ENCODE data around the gene SARM1.
"Not testable (repeated sequence)": the region's sequence is repeated elsewhere in the genome, so short reads cannot be mapped to it uniquely, and the experiment has no call there.

SARM1 gene

GRCh38 chr17:28427371-28427770 lies 55.9 kb downstream of the SARM1 start:
- H3K4me3 ChIP-seq (ENCODE audit: low read depth, low read length), result no peak overlapping the region
- TF ChIP-seq POLR2A (IDR thresholded peaks at IDR 0.05; ENCODE audit: extremely low read depth, insufficient read length) (no peak), MYC (IDR thresholded peaks at IDR 0.05; ENCODE audit: low read depth, low read length) (no peak)
- TF ChIP-seq, protein P1, sequence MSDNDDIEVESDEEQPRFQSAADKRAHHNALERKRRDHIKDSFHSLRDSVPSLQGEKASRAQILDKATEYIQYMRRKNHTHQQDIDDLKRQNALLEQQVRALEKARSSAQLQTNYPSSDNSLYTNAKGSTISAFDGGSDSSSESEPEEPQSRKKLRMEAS (IDR thresholded peaks at IDR 0.05; ENCODE audit: low read depth, low read length), result no peak
- TF ChIP-seq, protein P2, sequence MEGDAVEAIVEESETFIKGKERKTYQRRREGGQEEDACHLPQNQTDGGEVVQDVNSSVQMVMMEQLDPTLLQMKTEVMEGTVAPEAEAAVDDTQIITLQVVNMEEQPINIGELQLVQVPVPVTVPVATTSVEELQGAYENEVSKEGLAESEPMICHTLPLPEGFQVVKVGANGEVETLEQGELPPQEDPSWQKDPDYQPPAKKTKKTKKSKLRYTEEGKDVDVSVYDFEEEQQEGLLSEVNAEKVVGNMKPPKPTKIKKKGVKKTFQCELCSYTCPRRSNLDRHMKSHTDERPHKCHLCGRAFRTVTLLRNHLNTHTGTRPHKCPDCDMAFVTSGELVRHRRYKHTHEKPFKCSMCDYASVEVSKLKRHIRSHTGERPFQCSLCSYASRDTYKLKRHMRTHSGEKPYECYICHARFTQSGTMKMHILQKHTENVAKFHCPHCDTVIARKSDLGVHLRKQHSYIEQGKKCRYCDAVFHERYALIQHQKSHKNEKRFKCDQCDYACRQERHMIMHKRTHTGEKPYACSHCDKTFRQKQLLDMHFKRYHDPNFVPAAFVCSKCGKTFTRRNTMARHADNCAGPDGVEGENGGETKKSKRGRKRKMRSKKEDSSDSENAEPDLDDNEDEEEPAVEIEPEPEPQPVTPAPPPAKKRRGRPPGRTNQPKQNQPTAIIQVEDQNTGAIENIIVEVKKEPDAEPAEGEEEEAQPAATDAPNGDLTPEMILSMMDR (IDR thresholded peaks at IDR 0.05; ENCODE audit: low read depth, low read length), result no peak
- no peak for DNase-seq (ENCODE audit: low read depth)

- not testable (repeated sequence) for H3K4me3 ChIP-seq (ENCODE audit: low read depth, low read length); DNase-seq (ENCODE audit: low read depth)
These were observed 56.5 kb downstream of the SARM1 start for GRCh38 chr17:28427982-28428381.

GRCh38 chr17:28433721-28434120 lies 62.2 kb downstream of the SARM1 start:
- DNase-seq (ENCODE audit: low read depth), result no peak
- no peak for TF ChIP-seq POLR2A (IDR thresholded peaks at IDR 0.05; ENCODE audit: extremely low read depth, insufficient read length)
- TF ChIP-seq, protein P1 (IDR thresholded peaks at IDR 0.05; ENCODE audit: low read depth, low read length), result no peak
- TF ChIP-seq MYC (IDR thresholded peaks at IDR 0.05; ENCODE audit: low read depth, low read length), result no peak
- TF ChIP-seq, protein P2 (IDR thresholded peaks at IDR 0.05; ENCODE audit: low read depth, low read length), result no peak
- H3K4me3 ChIP-seq (ENCODE audit: low read depth, low read length), result no peak overlapping the region

GRCh38 chr17:28434326-28434725 lies 62.8 kb downstream of the SARM1 start:
- not testable (repeated sequence) for DNase-seq (ENCODE audit: low read depth); H3K4me3 ChIP-seq (ENCODE audit: low read depth, low read length)

GRCh38 chr17:28443901-28444638 lies 72.6 kb downstream of the SARM1 start:
- no peak for DNase-seq (ENCODE audit: low read depth)
- TF ChIP-seq POLR2A (IDR thresholded peaks at IDR 0.05; ENCODE audit: extremely low read depth, insufficient read length), result no peak
- TF ChIP-seq, protein P1 (IDR thresholded peaks at IDR 0.05; ENCODE audit: low read depth, low read length), result no peak
- TF ChIP-seq MYC (IDR thresholded peaks at IDR 0.05; ENCODE audit: low read depth, low read length), result no peak
- no peak overlapping the region for H3K4me3 ChIP-seq (ENCODE audit: low read depth, low read length)

DNA sequence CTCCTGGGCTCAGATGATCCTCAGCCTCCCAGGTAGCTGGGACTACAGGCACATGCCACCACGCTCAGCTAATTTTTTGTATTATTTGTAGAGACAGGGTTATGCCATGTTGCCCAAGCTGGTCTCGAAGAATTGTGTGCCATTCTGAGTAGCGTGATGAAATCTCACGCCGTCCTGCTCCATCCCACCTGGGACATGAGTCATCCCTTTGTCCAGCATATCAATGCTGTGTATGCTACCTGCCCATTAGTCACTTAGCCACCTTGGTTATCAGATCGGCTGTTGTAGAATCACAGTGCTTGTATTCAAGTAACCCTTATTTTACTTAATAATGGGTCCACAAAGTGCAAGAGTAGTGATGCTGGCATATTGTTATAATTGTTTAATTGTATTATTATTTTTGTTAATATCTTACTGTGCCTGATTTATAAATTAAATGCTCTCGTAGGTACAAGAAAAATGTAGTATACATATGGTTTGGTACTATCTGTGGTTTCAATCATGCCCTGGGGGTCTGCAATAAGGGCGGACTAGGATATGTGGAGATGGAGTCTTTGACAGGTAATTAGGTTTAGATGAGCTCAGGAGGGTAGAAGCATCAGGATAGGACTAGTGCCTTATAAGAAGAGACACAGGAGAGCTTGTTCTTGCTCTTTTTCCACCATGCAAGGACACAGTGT lies 75.4 kb downstream of the SARM1 start:
- DNase-seq (ENCODE audit: low read depth), result no peak

GRCh38 chr17:28447396-28447760 lies 75.9 kb downstream of the SARM1 start:
- DNase-seq (ENCODE audit: low read depth), result no peak
- TF ChIP-seq, protein P2 (IDR thresholded peaks at IDR 0.05; ENCODE audit: low read depth, low read length), result no peak
- TF ChIP-seq MYC (IDR thresholded peaks at IDR 0.05; ENCODE audit: low read depth, low read length), result no peak
- TF ChIP-seq, protein P1 (IDR thresholded peaks at IDR 0.05; ENCODE audit: low read depth, low read length), result no peak
- no peak for TF ChIP-seq POLR2A (IDR thresholded peaks at IDR 0.05; ENCODE audit: extremely low read depth, insufficient read length)
- H3K4me3 ChIP-seq (ENCODE audit: low read depth, low read length), result no peak overlapping the region

More for the DNA sequence above, 75.4 kb downstream of the SARM1 start:
- H3K4me3 ChIP-seq (ENCODE audit: low read depth, low read length), result no peak overlapping the region
- TF ChIP-seq, protein P1 (IDR thresholded peaks at IDR 0.05; ENCODE audit: low read depth, low read length), result no peak
- TF ChIP-seq MYC (IDR thresholded peaks at IDR 0.05; ENCODE audit: low read depth, low read length), result no peak

Measured in NB4 (cell line).